ENCODE measurements around the gene ADAMTSL5.
"Not testable (repeated sequence)": the region's sequence is repeated elsewhere in the genome, so short reads cannot be mapped to it uniquely, and the experiment has no call there.

ADAMTSL5 gene

DNA sequence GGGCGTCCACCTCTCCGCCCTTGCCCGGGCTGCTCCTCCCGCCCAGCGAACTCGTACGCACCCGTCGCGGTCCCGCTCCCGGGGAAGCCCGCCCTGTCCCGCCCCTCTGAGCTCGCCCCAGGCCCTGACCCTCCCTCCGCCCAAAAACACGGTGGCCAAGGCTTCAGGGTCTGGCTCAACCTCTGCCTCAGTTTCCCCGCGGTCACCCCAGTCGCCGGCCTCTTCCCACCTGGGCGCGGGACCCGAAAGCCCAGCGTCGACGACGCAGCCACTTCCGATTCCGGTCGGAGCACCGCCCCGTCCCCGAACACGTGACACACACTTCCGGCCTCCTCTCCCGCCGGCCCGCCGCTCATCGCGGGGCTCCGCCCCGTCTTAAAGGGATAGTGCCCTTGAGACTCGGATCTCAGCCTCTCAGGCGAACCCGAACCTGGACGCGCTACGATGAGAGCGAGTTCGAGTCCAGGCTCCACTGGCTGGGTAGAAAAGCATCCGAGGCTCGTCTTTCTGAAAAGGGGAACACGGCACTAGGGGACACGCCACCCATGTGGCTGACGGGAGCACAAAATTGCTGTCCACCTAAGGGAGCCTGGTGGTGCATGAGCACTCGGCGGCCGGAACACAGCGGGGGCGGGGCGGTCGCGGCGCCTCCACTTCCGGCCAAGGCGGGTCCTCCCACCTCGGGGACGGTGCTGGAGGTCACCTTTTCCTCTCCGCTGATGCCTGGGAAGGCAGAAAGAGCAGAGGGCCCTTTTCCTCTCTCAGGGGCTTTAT is 33.7 kb downstream of the ADAMTSL5 start, which contains the start of gene C19orf25:
Gene C19orf25 (minus strand): TSS at position 282 of the 774 bp plus-strand sequence. CDS start 312 bp downstream, outside the sequence.
- peak; percentile 93 for DNase-seq (ENCODE audit: low spot score)

DNA sequence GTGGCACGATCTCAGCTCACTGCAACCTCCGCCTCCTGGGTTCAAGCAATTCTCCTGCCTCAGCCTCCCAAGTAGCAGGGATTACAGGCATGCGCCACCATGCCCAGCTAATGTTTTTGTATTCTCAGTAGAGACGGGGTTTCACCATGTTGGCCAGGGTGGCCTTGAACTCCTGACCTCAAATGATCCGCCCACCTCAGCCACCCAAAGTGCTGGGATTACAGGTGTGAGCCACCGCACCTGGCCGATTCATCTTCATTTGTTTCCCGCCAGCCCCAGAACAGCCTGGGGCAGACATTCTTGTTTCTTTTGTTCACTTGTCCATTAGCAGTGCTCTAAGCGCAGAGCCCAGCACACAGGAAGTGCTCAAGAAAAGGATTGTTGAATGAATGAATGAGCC is 35.8 kb downstream of the ADAMTSL5 start:
- not testable (repeated sequence) for DNase-seq (ENCODE audit: low spot score)

DNA sequence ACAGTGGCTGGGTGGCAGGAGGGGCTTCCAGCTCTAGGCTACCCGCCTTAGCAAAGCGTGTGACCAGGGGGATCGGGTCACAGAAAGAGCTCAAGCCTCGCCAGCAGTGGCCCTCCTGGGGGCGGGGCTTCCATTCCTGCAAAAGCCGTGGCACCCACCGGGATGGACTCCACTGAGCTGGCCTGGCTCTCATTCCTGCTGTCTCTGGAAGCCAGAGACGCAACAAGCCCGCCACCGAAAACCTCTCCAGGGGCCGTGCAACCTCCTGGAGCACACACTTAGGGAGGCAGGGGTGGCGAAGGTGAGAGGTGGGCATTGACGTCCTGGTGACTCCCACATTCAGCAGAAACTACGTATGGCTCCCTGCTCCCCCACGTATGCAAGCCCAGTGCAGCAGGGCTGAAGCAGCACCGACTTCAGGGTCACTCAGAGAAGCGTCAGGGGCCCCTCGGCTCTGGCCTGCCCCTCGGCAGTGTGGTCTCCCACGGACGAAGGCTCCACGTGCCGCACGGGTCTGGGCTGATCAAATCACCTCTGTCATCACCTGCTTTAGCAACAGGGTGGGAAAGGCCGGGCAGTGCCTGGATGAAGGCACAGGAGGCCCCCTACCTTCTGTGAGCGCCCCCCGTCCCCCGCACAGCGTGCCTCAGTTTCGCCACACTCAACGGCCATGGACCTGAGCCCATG is 36.9 kb downstream of the ADAMTSL5 start:
- no peak for DNase-seq (ENCODE audit: low spot score)

DNA sequence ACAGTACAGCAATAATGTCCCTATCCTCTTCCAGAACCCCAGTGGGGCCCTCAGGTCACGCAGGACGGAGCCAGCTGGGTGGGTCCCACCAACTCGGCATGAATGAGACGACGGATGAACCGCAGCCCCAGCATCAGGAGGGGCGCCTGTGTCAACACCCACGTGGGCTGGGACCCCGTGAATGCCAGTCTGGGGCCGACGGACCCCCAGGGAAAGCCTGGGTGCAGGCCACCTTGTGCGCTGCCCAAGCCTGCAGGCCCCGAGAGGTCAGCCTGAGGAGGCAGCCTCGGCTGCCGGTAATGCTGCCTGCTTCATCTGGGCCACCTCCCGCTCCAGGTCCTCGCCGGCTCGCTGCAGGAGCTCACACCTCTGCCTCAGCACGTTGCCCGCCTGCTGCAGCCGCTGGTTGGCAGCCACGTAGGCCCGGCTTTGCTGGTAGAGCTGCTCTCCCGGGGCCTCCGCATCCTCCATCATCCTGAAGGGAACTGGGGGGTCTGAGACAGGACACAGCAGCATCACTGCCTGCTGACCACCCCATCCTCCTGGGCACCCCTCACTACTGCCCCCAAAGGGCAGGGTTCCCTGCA is 38.0 kb downstream of the ADAMTSL5 start:
- DNase-seq (ENCODE audit: low spot score), result no peak

DNA sequence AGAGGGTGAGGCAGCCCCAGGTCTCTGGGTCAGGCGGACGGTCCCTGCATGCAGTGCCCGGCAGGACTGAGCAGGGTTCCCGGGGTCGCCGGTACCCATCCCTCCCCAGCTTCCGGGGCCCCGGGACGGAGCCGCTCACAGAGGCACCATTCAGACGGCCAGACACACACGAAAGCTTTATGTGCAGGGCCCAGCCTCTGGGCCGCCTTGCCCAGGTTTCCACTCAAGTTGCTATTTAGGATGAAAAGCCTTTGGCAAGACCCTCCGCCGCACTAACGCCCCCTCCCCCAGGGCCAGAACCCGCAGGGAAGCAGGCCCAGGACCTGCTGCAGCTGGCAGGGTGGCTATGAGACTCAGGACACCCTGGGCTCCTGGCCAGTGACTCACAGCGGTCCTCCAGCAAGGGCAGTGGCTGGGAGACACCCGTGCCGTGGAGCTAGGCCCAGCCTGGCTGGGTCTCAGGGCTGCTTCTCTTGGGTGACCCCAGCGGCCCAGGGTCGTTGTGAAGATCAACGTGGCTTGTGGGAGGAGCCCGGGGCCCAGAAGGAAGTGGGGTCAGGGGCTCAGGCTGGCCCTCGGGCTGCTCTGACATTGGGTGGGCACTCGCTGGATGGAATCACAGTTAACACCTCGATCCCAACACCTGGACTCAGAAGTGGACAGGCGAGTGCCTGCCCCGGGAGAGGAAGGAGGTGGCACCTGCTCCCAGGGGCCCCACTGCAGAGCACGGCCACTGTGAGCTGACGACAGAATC is 38.6 kb downstream of the ADAMTSL5 start:
- DNase-seq (ENCODE audit: low spot score), result no peak

DNA sequence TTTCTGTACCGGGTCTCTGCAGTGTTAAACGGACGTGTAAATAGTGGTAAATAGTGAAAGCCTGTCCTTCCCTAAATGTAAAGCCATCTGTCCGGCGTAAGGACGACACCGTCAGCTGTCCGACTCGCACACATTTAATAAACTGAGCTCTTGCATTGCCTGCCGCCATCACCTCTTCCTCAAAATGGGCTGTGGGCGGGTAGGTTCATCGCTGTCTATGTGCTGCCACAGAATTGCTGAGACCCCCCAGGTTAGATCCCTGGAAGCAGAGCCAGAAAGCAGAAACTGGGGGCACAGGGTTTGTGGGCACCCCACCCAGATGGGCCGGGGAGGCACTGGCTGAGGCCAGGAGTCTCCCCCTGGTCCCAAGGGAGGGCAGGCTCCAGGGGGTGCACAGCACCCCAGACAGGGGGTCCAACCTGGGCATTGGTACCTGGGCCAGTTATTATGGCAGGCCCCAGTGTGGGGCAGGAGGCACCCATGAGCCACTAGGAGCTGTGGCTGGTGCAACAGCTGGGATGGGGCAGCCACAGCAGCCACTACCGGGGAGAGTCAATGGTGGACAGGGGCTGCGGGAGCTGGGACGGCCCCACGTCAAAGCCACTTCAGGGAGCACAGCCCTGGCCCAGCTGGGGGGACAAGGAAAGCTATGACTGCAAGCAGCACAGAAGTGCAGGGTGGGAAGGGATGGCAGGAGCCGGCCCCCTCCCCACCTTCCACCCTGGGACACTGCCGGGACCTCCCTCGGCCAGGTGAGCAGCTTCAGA is 39.6 kb downstream of the ADAMTSL5 start:
- DNase-seq (ENCODE audit: low spot score), result no peak

DNA sequence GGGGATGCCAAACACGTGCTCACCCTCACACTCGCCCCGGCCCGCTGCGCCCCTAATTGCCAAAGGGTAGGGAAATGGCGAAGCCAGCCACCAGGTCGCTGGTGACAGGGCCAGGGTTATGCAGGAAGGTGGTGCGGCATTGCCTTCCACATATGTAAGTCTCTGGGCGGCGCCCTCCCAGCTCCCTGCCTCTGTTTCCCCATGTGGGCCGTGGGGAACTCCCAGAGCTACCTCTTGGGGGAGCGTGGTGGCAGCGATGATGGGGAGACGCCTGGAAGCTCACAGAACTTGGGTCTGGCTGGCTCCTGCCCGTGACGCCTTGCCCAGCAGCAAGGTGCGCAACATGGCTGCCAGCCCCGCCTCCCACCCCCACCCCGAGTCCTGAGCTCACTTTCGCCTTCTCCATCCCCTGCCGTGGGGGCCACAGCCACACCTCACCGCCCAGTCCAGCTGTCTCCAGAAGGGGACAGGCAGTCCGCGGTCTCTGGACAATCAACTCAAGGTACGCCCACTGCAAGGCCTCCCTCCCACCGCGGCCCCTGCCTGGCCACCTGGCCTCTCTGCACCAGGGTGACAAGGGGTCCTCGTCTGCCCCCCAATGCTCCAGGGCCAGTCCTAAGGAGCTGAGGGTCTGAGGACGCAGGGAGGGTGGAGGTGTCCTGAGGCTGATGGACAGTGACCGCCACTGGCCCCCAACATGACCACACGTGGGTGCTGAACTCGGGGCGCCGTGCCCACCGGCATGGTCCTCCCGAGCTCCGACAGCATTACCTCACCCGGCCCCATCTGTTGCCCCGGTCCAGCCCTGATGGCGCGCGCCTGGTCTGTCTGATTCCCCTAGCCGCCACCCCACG is 40.4 kb downstream of the ADAMTSL5 start:
- no peak for DNase-seq (ENCODE audit: low spot score)

DNA sequence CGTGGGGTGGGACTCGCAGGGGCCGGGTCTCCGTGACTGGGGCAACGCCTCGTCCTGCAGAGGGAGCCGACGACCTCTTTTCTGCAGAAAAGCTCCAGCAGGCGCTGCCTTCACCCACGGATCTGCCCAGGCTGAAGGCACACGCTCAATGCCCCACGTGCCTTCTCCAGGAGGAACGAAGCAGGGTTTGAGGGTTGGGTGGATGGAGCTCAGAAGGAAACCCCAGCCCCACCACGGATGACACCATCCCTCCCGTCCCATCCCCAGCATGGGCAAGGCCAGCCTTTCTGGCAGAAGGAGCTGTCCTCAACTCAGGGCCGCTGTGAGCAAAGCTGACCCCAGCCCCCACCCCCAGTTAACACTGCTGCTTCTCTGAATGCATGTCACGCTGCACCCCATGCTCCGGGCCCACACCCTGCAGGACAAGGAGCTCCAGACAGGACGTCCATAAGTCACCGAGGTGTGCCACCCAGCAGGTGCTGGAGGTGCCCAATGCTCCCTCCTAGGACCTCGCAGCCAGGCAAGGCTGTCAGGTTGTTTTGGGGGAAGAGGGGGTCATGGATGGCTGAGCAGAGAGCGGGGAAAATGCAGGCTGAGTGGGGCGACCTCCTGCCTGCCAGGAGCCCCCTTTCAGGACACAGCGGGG is 41.2 kb downstream of the ADAMTSL5 start:
- no peak for DNase-seq (ENCODE audit: low spot score)

DNA sequence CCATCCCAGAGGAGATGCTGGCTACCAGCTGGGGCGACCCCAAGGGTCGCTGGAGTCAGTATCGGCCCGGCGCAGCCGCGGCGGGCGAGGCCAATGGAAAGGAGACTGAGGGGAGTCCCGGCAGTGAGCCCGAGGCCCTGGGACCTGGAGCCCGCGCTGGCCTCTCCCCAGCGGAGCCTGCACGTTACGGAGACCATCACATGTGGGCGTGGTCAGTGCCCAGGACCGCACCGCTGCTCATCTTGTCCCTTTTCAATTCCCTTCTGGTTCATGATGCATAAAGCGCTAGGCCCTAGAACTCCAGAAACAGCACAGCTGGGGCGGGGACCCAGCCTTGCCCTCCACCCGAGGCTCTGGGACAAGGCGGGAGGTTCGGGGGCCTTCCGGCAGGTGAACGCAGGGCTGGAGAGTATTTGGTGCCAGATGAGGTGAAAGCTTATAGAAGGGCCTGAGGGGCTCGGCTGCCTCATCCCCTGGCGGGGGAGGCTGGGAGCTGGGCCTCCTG is 41.8 kb downstream of the ADAMTSL5 start:
- DNase-seq (ENCODE audit: low spot score), result no peak

DNA sequence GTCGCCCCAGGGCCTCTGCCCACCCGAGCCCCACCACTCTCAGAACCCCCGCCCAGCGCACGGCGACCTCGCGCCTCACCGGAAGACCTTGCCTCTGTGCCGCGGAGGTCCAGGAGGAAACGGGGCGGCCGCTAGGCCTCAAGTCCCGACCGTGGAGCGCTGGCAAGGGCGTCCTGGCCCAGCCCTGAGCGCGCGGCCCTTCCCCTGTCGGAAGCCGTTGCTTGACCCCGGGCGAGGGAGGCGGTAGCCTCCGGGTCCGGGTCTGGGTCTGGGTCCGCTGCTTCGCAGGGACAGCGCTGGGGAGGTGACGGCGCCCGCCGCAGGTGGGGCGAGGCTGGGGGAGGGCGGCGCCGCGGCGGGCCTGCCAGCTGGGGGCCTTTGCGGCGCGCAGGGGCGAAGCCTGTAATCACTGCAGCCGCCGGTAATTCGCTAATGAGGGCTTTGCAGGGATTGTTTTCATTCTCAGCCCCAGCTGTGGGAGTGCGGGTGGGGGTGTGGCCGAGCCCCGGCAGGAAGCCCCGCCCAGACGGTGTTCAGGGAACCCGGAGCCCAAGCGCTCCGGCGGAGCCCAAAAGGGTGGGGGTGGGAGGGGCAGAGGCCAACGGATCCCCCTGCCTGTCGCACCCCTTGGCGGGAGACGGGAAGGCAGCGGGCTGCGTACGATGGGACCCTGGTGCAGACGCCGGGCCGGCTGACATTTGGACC is 42.4 kb downstream of the ADAMTSL5 start:
- DNase-seq (ENCODE audit: low spot score), result peak; percentile 77

DNA sequence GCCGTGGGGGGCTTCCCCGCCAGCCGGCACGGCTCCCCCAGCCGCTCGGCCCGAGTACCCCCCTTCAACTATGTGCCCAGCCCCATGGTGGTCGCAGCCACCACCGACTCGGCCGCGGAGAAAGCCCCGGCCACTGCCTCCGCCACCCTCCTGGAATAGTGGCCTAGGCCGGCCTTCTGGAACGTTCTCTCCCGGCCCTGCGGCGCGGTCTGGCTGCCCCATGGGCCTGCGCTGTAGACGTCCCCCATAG is 42.8 kb downstream of the ADAMTSL5 start:
- no peak for DNase-seq (ENCODE audit: low spot score)

DNA sequence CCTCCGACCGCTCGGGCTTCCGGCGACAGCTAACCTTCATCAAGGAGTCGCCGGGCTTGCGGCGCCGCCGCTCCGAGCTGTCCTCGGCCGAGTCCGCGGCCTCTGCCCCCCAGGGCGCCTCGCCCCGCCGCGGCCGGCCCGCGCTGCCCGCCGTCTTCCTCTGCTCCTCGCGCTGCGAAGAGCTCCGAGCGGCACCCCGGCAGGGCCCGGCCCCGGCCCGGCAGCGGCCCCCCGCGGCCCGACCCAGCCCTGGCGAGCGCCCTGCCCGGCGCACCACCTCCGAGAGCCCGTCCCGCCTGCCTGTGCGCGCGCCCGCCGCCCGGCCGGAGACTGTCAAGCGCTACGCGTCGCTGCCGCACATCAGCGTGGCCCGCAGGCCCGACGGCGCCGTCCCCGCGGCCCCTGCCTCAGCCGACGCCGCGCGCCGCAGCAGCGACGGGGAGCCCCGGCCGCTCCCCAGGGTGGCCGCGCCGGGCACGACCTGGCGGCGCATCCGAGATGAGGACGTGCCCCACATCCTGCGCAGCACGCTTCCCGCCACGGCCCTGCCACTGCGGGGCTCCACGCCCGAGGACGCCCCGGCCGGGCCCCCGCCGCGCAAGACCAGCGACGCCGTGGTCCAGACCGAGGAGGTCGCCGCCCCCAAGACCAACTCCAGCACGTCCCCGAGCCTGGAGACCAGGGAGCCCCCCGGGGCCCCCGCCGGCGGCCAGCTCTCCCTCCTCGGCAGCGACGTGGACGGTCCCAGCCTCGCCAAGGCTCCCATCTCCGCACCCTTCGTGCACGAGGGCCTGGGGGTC is 43.4 kb downstream of the ADAMTSL5 start:
- DNase-seq (ENCODE audit: low spot score), result no peak

DNA sequence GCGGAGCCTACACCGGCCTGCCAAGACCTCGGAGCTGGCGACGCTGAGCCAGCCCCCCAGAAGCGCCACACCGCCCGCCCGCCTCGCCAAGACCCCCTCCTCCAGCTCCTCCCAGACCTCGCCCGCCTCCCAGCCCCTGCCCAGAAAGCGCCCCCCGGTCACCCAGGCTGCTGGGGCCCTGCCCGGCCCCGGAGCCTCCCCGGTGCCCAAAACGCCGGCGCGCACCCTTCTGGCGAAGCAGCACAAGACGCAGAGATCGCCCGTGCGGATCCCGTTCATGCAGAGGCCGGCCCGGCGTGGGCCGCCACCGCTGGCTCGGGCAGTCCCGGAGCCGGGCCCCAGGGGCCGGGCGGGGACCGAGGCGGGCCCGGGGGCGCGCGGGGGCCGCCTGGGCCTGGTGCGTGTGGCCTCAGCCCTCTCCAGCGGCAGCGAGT is 44.0 kb downstream of the ADAMTSL5 start:
- no peak for DNase-seq (ENCODE audit: low spot score)

DNA sequence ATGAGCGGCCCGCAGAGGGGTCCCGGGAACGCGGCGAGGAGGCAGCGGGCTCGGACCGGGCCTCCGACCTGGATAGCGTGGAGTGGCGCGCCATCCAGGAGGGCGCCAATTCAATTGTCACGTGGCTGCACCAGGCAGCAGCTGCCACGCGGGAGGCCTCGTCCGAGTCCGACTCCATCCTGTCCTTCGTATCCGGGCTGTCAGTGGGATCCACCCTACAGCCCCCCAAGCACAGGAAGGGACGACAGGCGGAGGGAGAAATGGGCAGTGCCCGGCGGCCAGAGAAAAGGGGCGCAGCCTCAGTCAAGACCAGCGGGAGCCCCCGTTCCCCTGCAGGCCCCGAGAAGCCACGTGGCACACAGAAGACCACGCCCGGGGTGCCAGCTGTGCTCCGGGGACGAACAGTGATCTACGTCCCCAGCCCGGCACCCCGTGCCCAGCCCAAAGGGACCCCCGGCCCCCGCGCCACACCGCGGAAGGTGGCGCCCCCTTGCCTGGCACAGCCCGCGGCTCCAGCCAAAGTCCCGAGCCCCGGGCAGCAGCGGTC is 44.5 kb downstream of the ADAMTSL5 start:
- no peak for DNase-seq (ENCODE audit: low spot score)

DNA sequence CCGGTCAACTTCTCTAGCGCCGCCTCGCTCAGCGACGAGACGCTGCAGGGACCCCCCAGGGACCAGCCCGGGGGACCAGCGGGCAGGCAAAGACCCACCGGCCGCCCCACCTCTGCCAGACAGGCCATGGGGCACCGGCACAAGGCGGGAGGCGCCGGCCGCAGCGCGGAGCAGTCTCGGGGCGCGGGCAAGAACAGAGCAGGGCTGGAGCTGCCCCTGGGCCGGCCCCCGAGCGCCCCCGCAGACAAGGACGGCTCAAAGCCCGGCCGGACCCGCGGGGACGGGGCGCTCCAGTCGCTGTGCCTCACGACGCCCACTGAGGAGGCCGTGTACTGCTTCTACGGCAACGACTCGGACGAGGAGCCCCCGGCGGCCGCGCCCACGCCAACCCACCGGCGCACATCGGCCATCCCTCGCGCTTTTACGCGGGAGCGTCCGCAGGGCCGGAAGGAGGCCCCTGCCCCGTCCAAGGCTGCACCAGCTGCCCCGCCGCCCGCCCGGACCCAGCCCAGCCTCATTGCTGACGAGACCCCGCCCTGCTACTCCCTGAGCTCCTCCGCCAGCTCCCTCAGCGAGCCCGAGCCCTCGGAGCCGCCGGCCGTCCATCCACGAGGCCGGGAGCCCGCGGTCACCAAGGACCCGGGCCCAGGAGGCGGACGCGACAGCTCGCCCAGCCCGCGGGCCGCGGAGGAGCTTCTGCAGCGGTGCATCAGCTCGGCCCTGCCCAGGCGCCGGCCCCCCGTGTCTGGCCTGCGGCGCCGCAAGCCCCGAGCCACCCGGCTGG is 45.1 kb downstream of the ADAMTSL5 start:
- DNase-seq (ENCODE audit: low spot score), result no peak

DNA sequence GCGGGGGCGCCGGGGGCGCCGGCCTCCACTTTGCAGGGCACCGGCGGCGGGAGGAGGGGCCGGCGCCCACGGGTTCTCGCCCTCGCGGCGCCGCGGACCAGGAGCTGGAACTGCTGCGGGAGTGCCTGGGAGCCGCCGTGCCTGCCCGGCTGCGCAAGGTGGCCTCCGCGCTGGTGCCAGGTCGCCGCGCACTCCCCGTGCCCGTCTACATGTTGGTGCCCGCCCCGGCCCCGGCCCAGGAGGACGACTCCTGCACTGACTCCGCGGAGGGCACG is 45.7 kb downstream of the ADAMTSL5 start:
- no peak for DNase-seq (ENCODE audit: low spot score)

DNA sequence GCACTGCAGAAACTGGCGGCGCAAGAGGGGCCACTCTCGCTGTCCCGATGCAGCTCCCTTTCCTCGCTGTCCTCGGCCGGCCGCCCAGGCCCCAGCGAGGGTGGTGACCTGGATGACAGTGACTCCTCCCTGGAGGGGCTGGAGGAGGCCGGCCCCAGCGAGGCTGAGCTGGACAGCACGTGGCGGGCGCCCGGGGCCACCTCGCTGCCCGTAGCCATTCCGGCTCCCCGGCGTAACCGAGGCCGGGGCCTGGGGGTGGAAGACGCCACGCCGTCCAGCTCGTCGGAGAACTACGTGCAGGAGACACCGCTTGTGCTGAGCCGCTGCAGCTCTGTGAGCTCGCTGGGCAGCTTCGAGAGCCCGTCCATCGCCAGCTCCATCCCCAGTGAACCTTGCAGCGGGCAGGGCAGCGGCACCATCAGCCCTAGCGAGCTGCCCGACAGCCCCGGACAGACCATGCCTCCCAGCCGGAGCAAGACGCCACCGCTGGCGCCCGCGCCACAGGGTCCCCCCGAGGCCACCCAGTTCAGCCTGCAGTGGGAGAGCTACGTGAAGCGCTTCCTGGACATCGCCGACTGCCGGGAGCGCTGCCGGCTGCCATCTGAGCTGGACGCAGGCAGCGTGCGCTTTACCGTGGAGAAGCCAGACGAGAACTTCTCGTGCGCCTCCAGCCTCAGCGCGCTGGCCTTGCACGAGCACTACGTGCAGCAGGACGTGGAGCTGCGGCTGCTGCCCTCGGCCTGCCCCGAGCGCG is 46.2 kb downstream of the ADAMTSL5 start:
- no peak for DNase-seq (ENCODE audit: low spot score)

All from germinal center (tissue), 1 donor.